GM21423 (cell line): ENCODE data around the gene MACROH2A2.
"Not testable (repeated sequence)": the region's sequence is repeated elsewhere in the genome, so short reads cannot be mapped to it uniquely, and the experiment has no call there.

Source experiments
- ATAC-seq: cut with Tn5 transposase; IDR thresholded peaks from one replicate; pipeline ENCODE4 v1.9.1; 2021; ENCODE audit warnings: mild to moderate bottlenecking, moderate library complexity; ENCODE audit not compliant: unreplicated experiment

MACROH2A2 gene

GRCh38 chr10:70052462-70053217 lies at the start of gene MACROH2A2:
Gene MACROH2A2 (plus strand): TSS chr10:70052846. CDS start chr10:70075659, 22,813 bp downstream.
- no peak for ATAC-seq

- no peak for ATAC-seq
These were observed 45.4 kb upstream of the MACROH2A2 start for GRCh38 chr10:70007116-70007820.

- ATAC-seq: no peak
These were observed 21.4 kb upstream of the MACROH2A2 start for GRCh38 chr10:70031215-70031614.

- no peak for ATAC-seq
These were observed 19.9 kb upstream of the MACROH2A2 start for GRCh38 chr10:70032667-70033289.

- ATAC-seq: no peak
These were observed 18.4 kb upstream of the MACROH2A2 start for GRCh38 chr10:70034232-70034631.

- ATAC-seq: no peak
These were observed 17.1 kb upstream of the MACROH2A2 start for GRCh38 chr10:70035531-70035930.

GRCh38 chr10:70038923-70039322 lies 13.7 kb upstream of the MACROH2A2 start:
- ATAC-seq: no peak

GRCh38 chr10:70041016-70041415 lies 11.6 kb upstream of the MACROH2A2 start:
- no peak for ATAC-seq

- not testable (repeated sequence) for ATAC-seq
These were observed 10.9 kb upstream of the MACROH2A2 start for GRCh38 chr10:70041739-70042138.

- not testable (repeated sequence) for ATAC-seq
These were observed 5.6 kb upstream of the MACROH2A2 start for GRCh38 chr10:70047066-70047465.

GRCh38 chr10:70048030-70048723 lies 4.5 kb upstream of the MACROH2A2 start:
- no peak for ATAC-seq

GRCh38 chr10:70051848-70052247 lies 798 bp upstream of the MACROH2A2 start:
- ATAC-seq: no peak

GRCh38 chr10:70053218-70053840 lies 683 bp downstream of the MACROH2A2 start:
- no peak for ATAC-seq

GRCh38 chr10:70053841-70054288 lies 1.2 kb downstream of the MACROH2A2 start:
- ATAC-seq: no peak

GRCh38 chr10:70054902-70055301 lies 2.3 kb downstream of the MACROH2A2 start:
- ATAC-seq: no peak

GRCh38 chr10:70055550-70055949 lies 2.9 kb downstream of the MACROH2A2 start:
- ATAC-seq: no peak

- ATAC-seq: no peak
These were observed 4.7 kb downstream of the MACROH2A2 start for GRCh38 chr10:70057306-70057705.

GRCh38 chr10:70060389-70060788 lies 7.7 kb downstream of the MACROH2A2 start:
- no peak for ATAC-seq

- ATAC-seq: no peak
These were observed 10.9 kb downstream of the MACROH2A2 start for GRCh38 chr10:70063418-70064098.

- no peak for ATAC-seq
These were observed 11.8 kb downstream of the MACROH2A2 start for GRCh38 chr10:70064486-70064885.
